ENCODE measurements around the gene PTTG2. TPM values are rescaled to one million over a fixed set of nuclear protein-coding genes. Genes with fewer than 3 reads are reported as not detected.

PTTG2 gene
- total RNA-seq, 1 donor from 2014 or later = not detected

DNA sequence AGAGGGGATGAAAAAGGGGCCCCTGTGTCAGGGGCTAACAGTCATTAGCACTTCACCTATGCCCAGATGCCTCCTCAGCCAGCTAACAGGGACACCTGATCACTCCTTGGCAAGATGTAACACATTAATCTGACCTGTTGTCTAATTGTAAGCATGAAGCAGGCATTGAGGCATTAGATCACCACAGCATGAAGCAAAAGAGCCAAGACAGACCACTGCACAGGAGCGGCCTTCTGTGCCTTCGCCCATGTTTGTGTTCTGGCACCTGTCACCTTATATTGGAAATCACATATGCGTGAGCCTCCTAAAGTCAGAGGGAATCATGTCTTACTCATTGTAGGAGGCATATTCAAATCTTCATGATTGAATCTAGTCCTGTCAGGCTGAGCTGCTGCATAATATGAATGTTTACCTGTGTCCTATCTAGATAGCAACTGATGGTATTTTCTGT is 48.4 kb downstream of the PTTG2 start:
- no peak for DNase-seq (ENCODE audit: low read depth in 2 of 2)

DNA sequence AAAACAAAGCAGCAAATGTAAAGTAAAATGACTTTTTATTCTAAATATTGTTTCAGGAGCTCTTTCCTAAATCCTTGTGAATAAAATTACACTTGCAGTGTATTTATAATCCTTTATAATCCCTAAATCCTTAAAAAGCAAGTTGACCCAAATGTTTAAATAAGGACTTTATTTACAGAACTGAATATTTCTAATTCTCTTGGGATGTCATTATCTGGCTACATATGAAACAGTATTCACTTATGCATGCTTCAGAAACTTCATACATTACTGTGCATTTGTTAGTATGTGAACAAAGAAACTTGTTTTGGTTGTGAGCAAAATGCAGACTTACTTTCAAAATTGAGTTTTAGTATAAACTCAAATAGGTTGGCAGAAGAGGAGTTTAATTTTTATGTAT is 49.2 kb downstream of the PTTG2 start:
- DNase-seq (ENCODE audit: low read depth in 2 of 2) = no peak

DNA sequence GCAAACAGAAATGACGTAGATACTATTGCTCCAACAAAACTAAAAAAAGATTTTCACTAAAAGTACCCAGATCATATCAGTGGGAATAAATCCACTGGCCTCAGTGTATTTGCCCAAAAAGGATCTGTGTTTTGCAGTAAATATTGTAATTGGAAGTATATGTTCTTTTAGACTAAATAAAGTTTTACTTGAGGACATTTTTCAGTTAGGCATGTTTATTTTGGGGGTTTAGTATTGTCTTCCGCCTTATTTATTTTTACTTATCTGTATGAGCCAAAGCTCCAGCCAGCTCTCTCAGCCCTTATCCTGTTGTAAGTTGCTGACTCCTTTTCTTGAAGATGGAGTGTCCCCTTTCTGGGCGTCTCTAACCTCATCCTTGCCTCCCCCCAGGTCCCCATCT is 49.8 kb downstream of the PTTG2 start:
- DNase-seq (ENCODE audit: low read depth in 2 of 2) = no peak

Other genes with a start within 250 kb of the PTTG2 start
- gene PGM2, start 133.7 kb upstream of the PTTG2 start, total RNA-seq = 28.2 and 29.5 TPM in 2 replicates
- gene TBC1D1, start 69.3 kb upstream of the PTTG2 start, total RNA-seq = 94.7 and 121 TPM in 2 replicates